ENCODE measurements around the gene TSNAX. TPM values are rescaled to one million over a fixed set of nuclear protein-coding genes. Genes with fewer than 3 reads are reported as not detected.

TSNAX gene
- polyA plus RNA-seq, 1 of the 3 experiments (the other 2 are of a cell fraction), result 15.7 TPM

GRCh38 chr1:231596337-231596791 lies 67.9 kb downstream of the TSNAX start:
- H3K27me3 ChIP-seq (ENCODE audit: insufficient read depth), result no peaks in the 10 kb centered on the region
- no peak overlapping the region for H3K9ac ChIP-seq
- H3K4me3 ChIP-seq (ENCODE audit: low read depth in 2 of 2, low read length in 1 of 2), result no peak overlapping the region
- 68% methylated on average over 5 of the region's 5 CpGs for WGBS (ENCODE audit: low lambda C conversion rate)
- TF ChIP-seq SMC3 (IDR thresholded peaks at IDR 0.05; ENCODE audit: low read depth, low read length), result no peak
- TF ChIP-seq REST (IDR thresholded peaks at IDR 0.05; ENCODE audit: low read depth, low read length), result no peak
- TF ChIP-seq RXRA (IDR thresholded peaks at IDR 0.05; ENCODE audit: borderline replicate concordance, low read depth), result no peak
- TF ChIP-seq NRF1 (IDR thresholded peaks at IDR 0.05; ENCODE audit: low read depth, low read length), result no peak
- TF ChIP-seq FOXM1 (IDR thresholded peaks at IDR 0.05; ENCODE audit: low read depth), result no peak
- TF ChIP-seq RCOR1 (IDR thresholded peaks at IDR 0.05; ENCODE audit: low read length), result no peak
- TF ChIP-seq PBX3 (IDR thresholded peaks at IDR 0.05), result no peak
- no peak for TF ChIP-seq ELF1 (IDR thresholded peaks at IDR 0.05)
- no peak for TF ChIP-seq MXI1 (IDR thresholded peaks at IDR 0.05; ENCODE audit: low read depth, low read length)
- TF ChIP-seq GABPA (IDR thresholded peaks at IDR 0.05; ENCODE audit: low read depth), result no peak
- no peak for TF ChIP-seq RFX5 (IDR thresholded peaks at IDR 0.05; ENCODE audit: low read length)
- no peak for TF ChIP-seq USF2 (IDR thresholded peaks at IDR 0.05; ENCODE audit: borderline replicate concordance, low read depth, low read length)
- TF ChIP-seq TEAD4 (IDR thresholded peaks at IDR 0.05; ENCODE audit: borderline replicate concordance, insufficient read depth), result no peak
- TF ChIP-seq RAD21 (IDR thresholded peaks at IDR 0.05; ENCODE audit: low read length), result no peak
- H3K36me3 ChIP-seq (replicated peaks in 1 of 2; ENCODE audit: control insufficient read depth in 1 of 2, insufficient read depth in 2 of 2, low read length in 1 of 2), result no peaks in the 10 kb centered on the region
- no peaks in the 10 kb centered on the region for H3K9me2 ChIP-seq
- peaks cover 14% of the 10 kb centered on the region for H3F3A ChIP-seq (replicated peaks; ENCODE audit: insufficient read depth)
- H3K9me3 ChIP-seq, result no peaks in the 10 kb centered on the region
- no peak for DNase-seq
- H3K4me2 ChIP-seq, result no peak overlapping the region
- ChIA-PET POLR2A (no interaction called here), CTCF (interaction anchor here (0.7 kb wide), 1 partner anchor 9 kb away, joined by 3 read pairs; no protein-coding TSS in a partner anchor)
- H3K79me2 ChIP-seq (ENCODE audit: insufficient read depth), result no peaks in the 10 kb centered on the region
- H3K27ac ChIP-seq (ENCODE audit: low read depth in 2 of 2, low read length in 1 of 2), result no peak overlapping the region
- peaks cover 10 to 13% of the 10 kb centered on the region in 2 experiments; a peak in 2 of 4 replicates for H3K4me1 ChIP-seq (ENCODE audit: control insufficient read depth in 1 of 2, insufficient read depth in 2 of 2, low read depth in 1 of 2, low read length in 1 of 2)
- H2AFZ ChIP-seq (ENCODE audit: low read depth), result no peak overlapping the region
- no peaks in the 10 kb centered on the region for H4K20me1 ChIP-seq (ENCODE audit: insufficient read depth)
